Nephron (organoid): ENCODE data around the gene NUFIP2.

Experiments used
- H3K27ac Mint-ChIP-seq, 3 experiments: 2 replicates each; pipeline ENCODE4 v1.8.0; 2020; ENCODE audit warnings: mixed read lengths in 3 of 3, mild to moderate bottlenecking in 2 of 3, moderate library complexity in 1 of 3
- H3K27me3 Mint-ChIP-seq: 2 replicates; pipeline ENCODE4 v1.8.0; 2021; ENCODE audit warnings: low read depth, mild to moderate bottlenecking, moderate library complexity, mixed read lengths
- H3K36me3 Mint-ChIP-seq: 2 replicates; pipeline ENCODE4 v1.8.0; 2020; ENCODE audit warnings: low read depth, mixed read lengths
- H3K4me1 Mint-ChIP-seq: 2 replicates; pipeline ENCODE4 v1.8.0; 2020; ENCODE audit warnings: mixed read lengths
- H3K4me3 Mint-ChIP-seq, 3 experiments: 2 replicates each; pipeline ENCODE4 v1.8.0; 2020; ENCODE audit warnings: mild to moderate bottlenecking in 3 of 3, mixed read lengths in 3 of 3, moderate library complexity in 2 of 3
- H3K9me3 Mint-ChIP-seq: 2 replicates; pipeline ENCODE4 v1.8.0; 2020; ENCODE audit warnings: mixed read lengths
- TF ChIP-seq, protein P1 (sequence below), 3 experiments: fragments of 200-600 bp; sonication (generic); IDR thresholded peaks; one replicate each; pipeline ENCODE4 v1.5.0; 2021; ENCODE audit warnings: antibody characterized with exemption in 3 of 3; ENCODE audit not compliant: unreplicated experiment in 3 of 3

Gene NUFIP2

DNA sequence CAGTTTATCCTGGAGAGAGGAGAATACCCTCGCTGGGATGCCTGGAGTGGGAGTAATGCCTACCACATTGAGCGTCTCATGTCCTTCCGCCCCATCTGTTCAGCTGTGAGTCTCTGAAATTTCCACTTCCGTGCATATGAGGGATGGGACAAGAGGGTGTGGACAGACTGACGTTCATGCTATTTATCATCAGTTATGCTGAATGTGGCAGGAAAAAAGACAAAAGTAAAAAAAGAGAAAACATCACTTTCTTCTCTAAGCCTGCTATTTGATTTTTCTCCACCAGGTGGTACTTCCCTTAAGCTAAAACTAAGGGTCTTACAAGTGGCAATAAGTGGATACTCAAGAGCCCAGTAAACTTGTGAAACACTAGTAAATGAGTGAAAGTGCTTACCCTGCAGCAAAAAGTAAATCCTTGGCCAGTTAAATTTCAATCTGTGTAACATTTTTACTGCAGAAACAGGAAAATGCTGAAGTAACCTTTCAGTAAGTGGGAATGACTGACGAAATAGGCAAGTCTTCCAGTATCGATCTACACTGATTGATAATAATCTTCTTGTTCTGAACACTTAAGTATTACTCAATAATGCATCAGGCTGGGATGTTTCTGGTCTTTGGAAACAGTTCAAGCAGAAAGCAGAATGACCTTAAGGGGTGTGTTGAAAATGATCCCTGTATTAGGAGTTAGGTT, 41.7 kb downstream of the NUFIP2 start:
- Mint-ChIP-seq H3K36me3 (peaks cover 13% of the 10 kb centered on the region), H3K27ac (no peak overlapping the region), H3K9me3 (no peaks in the 10 kb centered on the region), H3K27me3 (no peaks in the 10 kb centered on the region), H3K4me3 (no peak overlapping the region), H3K4me1 (no peaks in the 10 kb centered on the region)
- TF ChIP-seq, protein P1, sequence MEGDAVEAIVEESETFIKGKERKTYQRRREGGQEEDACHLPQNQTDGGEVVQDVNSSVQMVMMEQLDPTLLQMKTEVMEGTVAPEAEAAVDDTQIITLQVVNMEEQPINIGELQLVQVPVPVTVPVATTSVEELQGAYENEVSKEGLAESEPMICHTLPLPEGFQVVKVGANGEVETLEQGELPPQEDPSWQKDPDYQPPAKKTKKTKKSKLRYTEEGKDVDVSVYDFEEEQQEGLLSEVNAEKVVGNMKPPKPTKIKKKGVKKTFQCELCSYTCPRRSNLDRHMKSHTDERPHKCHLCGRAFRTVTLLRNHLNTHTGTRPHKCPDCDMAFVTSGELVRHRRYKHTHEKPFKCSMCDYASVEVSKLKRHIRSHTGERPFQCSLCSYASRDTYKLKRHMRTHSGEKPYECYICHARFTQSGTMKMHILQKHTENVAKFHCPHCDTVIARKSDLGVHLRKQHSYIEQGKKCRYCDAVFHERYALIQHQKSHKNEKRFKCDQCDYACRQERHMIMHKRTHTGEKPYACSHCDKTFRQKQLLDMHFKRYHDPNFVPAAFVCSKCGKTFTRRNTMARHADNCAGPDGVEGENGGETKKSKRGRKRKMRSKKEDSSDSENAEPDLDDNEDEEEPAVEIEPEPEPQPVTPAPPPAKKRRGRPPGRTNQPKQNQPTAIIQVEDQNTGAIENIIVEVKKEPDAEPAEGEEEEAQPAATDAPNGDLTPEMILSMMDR (IDR thresholded peaks at IDR 0.05; ENCODE audit: unreplicated experiment in 3 of 3) = peak; percentile 44 to 53 (median 52)

DNA sequence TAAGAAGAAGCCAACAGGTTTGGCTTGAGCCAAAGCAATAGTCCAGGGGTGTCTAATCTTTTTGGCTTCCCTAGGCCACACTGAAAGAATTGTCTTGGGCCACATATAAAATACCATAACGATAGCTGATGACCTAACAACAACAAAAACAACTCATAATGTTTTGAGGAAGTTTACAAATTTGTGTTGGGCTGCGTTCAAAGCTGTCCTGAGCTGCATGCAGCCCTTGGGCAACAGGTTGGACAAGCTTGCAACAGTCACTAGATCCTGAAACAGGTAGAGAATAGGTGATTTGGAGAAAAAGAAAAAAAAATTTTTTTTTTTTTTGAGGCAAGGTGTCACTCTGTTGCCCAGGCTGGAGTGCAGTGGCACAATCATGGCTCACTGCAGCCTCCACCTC, 42.8 kb downstream of the NUFIP2 start:
- Mint-ChIP-seq H3K27me3 (peaks cover 4% of the 10 kb centered on the region), H3K4me1 (no peaks in the 10 kb centered on the region), H3K9me3 (no peaks in the 10 kb centered on the region), H3K36me3 (peaks cover 9% of the 10 kb centered on the region), H3K27ac (no peak overlapping the region), H3K4me3 (no peak overlapping the region)
- TF ChIP-seq, protein P1 (IDR thresholded peaks at IDR 0.05; ENCODE audit: unreplicated experiment in 3 of 3) = no peak

DNA sequence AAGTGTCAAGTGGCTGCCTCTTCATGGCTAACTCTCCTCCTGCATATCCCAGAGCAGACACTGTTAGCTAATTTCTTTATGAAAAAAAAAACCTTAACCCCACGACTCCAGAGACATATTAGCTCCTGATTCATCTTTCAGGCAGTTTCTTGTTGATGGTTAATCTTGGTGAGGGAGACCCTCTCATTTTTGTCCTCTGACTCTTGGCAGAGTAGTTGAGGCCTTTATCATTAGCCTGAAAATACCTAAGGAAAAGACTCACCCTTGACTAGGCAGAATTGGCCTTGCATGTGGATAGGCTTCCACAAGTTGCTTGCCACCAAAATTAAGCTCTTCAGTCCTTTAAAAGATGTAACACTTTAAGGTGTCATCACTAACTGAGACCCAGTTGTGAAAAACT, 43.3 kb downstream of the NUFIP2 start:
- TF ChIP-seq, protein P1 (IDR thresholded peaks at IDR 0.05; ENCODE audit: unreplicated experiment in 3 of 3) = no peak
- Mint-ChIP-seq H3K4me1 (no peaks in the 10 kb centered on the region), H3K36me3 (peaks cover 6% of the 10 kb centered on the region), H3K4me3 (no peak overlapping the region), H3K27me3 (peaks cover 4% of the 10 kb centered on the region), H3K27ac (no peak overlapping the region), H3K9me3 (no peaks in the 10 kb centered on the region)

DNA sequence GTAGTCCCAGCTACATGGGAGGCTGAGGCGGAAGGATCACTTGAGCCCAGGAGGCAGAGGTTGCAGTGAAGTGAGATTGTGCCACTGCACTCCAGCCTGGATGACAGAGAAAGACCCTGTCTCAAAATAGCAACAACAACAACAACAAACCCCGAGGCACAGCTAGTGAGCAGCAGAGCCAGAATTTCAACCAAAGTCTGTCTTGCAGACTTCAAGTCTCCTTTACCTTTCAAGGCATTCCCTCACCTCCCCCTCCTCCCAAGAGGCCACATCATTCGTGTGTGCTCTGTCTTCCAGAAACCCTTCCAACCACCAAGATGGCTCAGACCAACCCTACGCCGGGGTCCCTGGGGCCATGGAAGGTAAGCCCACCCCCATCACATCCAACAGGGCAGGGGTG, 45.1 kb downstream of the NUFIP2 start:
- no peaks in the 10 kb centered on the region for H3K9me3 Mint-ChIP-seq
- no peak overlapping the region for H3K27ac Mint-ChIP-seq
- no peaks in the 10 kb centered on the region for H3K36me3 Mint-ChIP-seq
- TF ChIP-seq, protein P1 (IDR thresholded peaks at IDR 0.05; ENCODE audit: unreplicated experiment in 3 of 3) = no peak
- no peaks in the 10 kb centered on the region for H3K4me1 Mint-ChIP-seq
- no peak overlapping the region for H3K4me3 Mint-ChIP-seq
- peaks cover 4% of the 10 kb centered on the region for H3K27me3 Mint-ChIP-seq

DNA sequence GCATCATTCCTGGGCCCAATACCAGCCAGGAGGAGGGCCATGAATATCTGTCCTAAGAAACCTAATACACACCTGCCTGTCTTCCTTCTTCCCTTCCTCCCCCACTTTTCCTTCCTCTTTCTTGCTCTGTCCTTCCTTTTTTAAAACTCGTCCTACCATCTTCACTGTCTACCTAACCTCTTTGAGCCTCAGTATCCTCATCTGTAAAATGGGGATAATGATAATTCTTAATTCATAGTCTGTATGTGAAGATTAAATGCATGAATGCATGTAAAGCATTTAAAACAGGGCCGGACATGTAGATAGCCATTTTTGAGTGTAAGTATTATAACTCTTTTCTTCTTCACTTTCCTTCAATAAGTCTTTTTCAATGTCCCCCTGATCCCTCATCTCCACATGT, 46.7 kb downstream of the NUFIP2 start:
- no peak overlapping the region for H3K27ac Mint-ChIP-seq
- no peaks in the 10 kb centered on the region for H3K36me3 Mint-ChIP-seq
- no peak overlapping the region for H3K4me3 Mint-ChIP-seq
- TF ChIP-seq, protein P1 (IDR thresholded peaks at IDR 0.05; ENCODE audit: unreplicated experiment in 3 of 3) = no peak
- peaks cover 4% of the 10 kb centered on the region for H3K27me3 Mint-ChIP-seq
- no peaks in the 10 kb centered on the region for H3K9me3 Mint-ChIP-seq
- H3K4me1 Mint-ChIP-seq = no peaks in the 10 kb centered on the region

DNA sequence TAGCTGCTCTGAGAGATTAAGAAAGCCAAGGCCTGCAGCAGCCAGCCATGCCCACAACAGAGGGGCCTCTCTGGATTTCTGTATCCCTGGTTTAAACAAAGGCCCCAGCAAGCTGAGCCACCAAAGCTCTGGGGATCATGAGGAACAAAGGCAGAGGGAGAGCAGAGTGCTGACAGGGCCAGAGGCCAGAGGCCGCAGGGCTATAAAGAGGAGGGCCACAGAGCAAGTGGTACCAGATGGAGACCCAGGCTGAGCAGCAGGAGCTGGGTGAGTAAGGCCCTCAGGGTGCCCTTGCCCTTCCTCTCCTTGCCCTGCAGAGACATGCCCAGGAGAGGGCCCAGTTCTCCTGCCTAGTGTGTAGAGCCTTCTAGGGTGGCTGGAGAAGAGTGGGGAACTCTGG, 47.3 kb downstream of the NUFIP2 start, which contains the start of gene CRYBA1:
TSS of gene CRYBA1 (plus strand) at position 232 of the 400 bp plus-strand sequence. CDS start at position 237, 5 bp downstream.
- no peak within 1 kb of the TSS for H3K27ac Mint-ChIP-seq
- no peaks in the 10 kb centered on the region for H3K4me1 Mint-ChIP-seq
- H3K4me3 Mint-ChIP-seq = no peak within 1 kb of the TSS
- no peaks in the 10 kb centered on the region for H3K36me3 Mint-ChIP-seq
- peaks cover 4% of the 10 kb centered on the region for H3K27me3 Mint-ChIP-seq
- no peaks in the 10 kb centered on the region for H3K9me3 Mint-ChIP-seq
- TF ChIP-seq, protein P1 (IDR thresholded peaks at IDR 0.05; ENCODE audit: unreplicated experiment in 3 of 3) = no peak
